ENCODE measurements around the gene CMSS1. TPM values are rescaled to one million over a fixed set of nuclear protein-coding genes. Genes with fewer than 3 reads are reported as not detected.
A peak's percentile ranks its signal among the peaks of the same experiment; 100 is the strongest.

The CMSS1 gene
- polyA plus RNA-seq, 2 of the 4 experiments (the other 2 are of a cell fraction) = 61.1 to 62.9 TPM

DNA sequence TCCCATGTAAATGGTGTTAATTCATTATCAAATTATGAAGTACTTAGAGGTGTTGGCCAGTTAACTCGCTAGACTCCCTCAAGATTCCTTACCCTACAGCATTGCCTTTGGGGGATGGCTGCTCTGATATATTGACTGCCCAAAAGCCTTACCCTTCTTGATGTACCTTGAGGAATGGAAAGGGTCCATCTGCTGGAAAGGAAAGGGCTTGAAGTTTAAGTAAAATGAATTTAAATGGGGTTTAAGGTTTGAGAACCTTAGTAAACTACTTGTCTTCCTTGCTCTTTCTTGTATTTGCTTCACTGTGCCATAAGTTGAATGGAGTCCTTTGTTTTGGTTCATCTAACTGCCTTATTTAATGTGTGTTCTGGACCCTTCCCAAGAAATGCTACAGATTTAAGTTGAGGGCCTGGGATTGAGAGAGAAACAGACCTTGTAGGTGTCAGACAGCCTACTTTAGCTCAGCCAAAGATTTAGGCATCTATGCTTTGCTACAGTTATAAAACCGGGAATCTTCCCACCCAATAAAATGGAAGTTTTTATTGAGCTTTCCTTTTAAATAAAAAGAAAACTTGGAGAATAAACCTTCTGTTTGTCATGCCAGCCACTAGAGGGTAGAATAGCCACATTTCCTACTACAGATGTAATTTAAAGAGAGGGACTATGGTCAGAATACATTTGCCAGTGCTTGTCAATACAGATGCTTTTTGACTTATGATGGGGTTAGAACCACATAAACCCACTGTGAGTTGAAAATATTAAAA is 25.3 kb downstream of the CMSS1 start:
- ChIA-PET CTCF (interaction anchor here (0.6 to 2.6 kb wide), 59 partner anchors 10 to 893 kb away, joined by 3 to 74 read pairs (median 4); partner anchors contain the start of gene TBC1D23), POLR2A (interaction anchor here (0.7 to 1.6 kb wide), 2 partner anchors 355 to 411 kb away, joined by 3 to 7 read pairs; no protein-coding TSS in a partner anchor)
- TF ChIP-seq SMC3 (IDR thresholded peaks at IDR 0.05) (peak; percentile 93), RAD21 (conservative IDR thresholded peaks at IDR 0.05 in 1 of 2, IDR thresholded peaks at IDR 0.05 in 1 of 2) (peak; percentile 85 to 91), EHF (CRISPR knock-in tag; IDR thresholded peaks at IDR 0.05) (no peak), EHMT2 (IDR thresholded peaks at IDR 0.05; ENCODE audit: low read depth) (no peak), JUN (IDR thresholded peaks at IDR 0.05) (no peak)
- TF ChIP-seq, protein P1, sequence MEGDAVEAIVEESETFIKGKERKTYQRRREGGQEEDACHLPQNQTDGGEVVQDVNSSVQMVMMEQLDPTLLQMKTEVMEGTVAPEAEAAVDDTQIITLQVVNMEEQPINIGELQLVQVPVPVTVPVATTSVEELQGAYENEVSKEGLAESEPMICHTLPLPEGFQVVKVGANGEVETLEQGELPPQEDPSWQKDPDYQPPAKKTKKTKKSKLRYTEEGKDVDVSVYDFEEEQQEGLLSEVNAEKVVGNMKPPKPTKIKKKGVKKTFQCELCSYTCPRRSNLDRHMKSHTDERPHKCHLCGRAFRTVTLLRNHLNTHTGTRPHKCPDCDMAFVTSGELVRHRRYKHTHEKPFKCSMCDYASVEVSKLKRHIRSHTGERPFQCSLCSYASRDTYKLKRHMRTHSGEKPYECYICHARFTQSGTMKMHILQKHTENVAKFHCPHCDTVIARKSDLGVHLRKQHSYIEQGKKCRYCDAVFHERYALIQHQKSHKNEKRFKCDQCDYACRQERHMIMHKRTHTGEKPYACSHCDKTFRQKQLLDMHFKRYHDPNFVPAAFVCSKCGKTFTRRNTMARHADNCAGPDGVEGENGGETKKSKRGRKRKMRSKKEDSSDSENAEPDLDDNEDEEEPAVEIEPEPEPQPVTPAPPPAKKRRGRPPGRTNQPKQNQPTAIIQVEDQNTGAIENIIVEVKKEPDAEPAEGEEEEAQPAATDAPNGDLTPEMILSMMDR (IDR thresholded peaks at IDR 0.05) = peak; percentile 87
- ATAC-seq (peak; percentile 78 to 86; a peak in 5 of 6 replicates), DNase-seq (ENCODE audit: low read depth in 1 of 2, low spot score in 1 of 2) (peak in 1 of 2 experiments; percentile 53), FAIRE-seq (no peak)
- H3K4me3 ChIP-seq = no peak overlapping the region
- H3K9me3 ChIP-seq = no peaks in the 10 kb centered on the region
- H3K4me2 ChIP-seq = peak overlapping the region; percentile 29; the same call in 1 of the 3 replicates
- no peak overlapping the region for H3K27ac ChIP-seq
- no peaks in the 10 kb centered on the region; the same call in 2 of the 3 replicates for H3K4me1 ChIP-seq
- 51% methylated on average over 2 of the region's 2 CpGs for WGBS (ENCODE audit: missing lambda C conversion rate)

DNA sequence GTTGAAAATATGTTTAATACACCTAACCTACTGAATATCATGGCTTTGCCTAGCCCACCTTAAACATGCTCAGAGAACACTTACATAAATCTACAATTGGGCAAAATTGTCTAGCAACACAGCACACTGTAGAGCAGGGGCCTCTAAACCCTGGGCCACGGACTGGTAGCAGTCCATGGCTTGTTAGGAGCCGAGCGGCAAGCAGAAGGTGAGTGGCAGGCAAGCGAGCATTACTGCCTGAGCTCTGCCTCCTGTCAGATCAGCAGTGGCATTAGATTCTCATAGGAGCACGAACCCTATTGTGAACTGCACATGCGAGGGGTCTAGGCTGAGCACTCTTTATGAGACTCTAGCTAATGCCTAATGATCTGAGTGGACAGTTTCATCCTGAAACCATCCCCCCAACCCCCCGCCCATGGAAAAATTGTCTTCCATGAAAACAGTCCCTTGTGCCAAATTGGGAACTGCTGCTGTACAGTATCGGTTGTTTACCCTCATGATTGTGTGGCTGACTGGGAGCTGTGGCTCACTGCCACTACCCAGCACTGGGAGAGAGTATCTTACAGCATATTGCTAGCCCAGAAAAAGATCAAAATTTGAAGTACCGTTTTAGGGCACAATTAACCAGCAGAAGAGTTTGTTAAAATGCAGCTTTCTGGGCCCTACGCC is 26.1 kb downstream of the CMSS1 start:
- POLR2A ChIA-PET = interaction anchor here (0.7 to 1.6 kb wide), 3 partner anchors 354 to 417 kb away, joined by 3 to 7 read pairs (median 3); partner anchors contain the start of gene TBC1D23
- DNase-seq (ENCODE audit: low read depth in 1 of 2, low spot score in 1 of 2) = no peak
- TF ChIP-seq NR3C1 (IDR thresholded peaks at IDR 0.05) (no peak), BHLHE40 (IDR thresholded peaks at IDR 0.05; ENCODE audit: low read depth, low read length) (no peak), RAD21 (conservative IDR thresholded peaks at IDR 0.05 in 1 of 2, IDR thresholded peaks at IDR 0.05 in 1 of 2) (no peak; a peak in 1 of 5 replicates), PHF8 (IDR thresholded peaks at IDR 0.05; ENCODE audit: borderline replicate concordance, low read depth) (no peak)
- TF ChIP-seq, protein P2, sequence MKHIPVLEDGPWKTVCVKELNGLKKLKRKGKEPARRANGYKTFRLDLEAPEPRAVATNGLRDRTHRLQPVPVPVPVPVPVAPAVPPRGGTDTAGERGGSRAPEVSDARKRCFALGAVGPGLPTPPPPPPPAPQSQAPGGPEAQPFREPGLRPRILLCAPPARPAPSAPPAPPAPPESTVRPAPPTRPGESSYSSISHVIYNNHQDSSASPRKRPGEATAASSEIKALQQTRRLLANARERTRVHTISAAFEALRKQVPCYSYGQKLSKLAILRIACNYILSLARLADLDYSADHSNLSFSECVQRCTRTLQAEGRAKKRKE (CRISPR knock-in tag; IDR thresholded peaks at IDR 0.05; ENCODE audit: low read depth) = no peak
- no peak for FAIRE-seq
- peak in 1 of 2 experiments; percentile 60; a peak in 3 of 6 replicates for ATAC-seq
- Histone ChIP-seq H3K4me1 (no peaks in the 10 kb centered on the region; the same call in 2 of the 3 replicates), H3K4me2 (no peak overlapping the region), H3K4me3 (no peak overlapping the region), H3K27ac (peak overlapping the region in 1 of 2 experiments; percentile 57; a peak in 3 of 6 replicates), H3K9me3 (no peaks in the 10 kb centered on the region)
- CTCF ChIA-PET = interaction anchor here (0.6 to 2.6 kb wide), 58 partner anchors 10 to 892 kb away, joined by 3 to 74 read pairs (median 4); partner anchors contain the start of gene TBC1D23
- WGBS (ENCODE audit: missing lambda C conversion rate) = 80% methylated on average over 10 of the region's 10 CpGs

DNA sequence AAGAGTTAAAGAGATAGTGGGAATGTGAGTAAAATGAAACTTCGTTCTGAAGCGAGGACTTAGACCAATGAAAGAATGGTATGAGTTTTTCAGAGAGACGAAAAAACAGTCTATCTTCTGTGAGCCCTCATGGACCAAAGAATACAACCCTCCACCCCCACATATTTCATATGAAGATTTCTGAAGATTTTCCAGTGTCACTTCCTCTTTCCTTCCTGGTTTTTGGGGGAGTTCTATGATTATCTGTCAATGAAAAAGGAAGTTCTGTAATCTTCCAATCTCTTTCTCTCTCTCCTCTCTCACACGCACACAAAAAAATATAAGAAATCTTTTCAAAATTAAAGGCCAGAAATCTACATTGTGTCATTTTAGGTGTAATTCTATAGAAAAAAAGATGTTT is 27.7 kb downstream of the CMSS1 start:
- Histone ChIP-seq H3K27ac (no peak overlapping the region), H3K4me2 (no peak overlapping the region), H3K4me1 (no peaks in the 10 kb centered on the region; the same call in 2 of the 3 replicates), H3K9me3 (no peaks in the 10 kb centered on the region), H3K4me3 (no peak overlapping the region)
- ATAC-seq (no peak), FAIRE-seq (no peak), DNase-seq (ENCODE audit: low read depth in 1 of 2, low spot score in 1 of 2) (no peak)
- ChIA-PET CTCF (interaction anchor here (2.4 to 2.6 kb wide), 3 partner anchors 12 to 411 kb away, joined by 17 to 74 read pairs (median 38); no protein-coding TSS in a partner anchor), POLR2A (no interaction called here)
- WGBS (ENCODE audit: missing lambda C conversion rate) = 93% methylated on average over 4 of the region's 4 CpGs
- TF ChIP-seq CEBPB (IDR thresholded peaks at IDR 0.05) (no peak), ZC3H11A (IDR thresholded peaks at IDR 0.05) (no peak), FOSL2 (IDR thresholded peaks at IDR 0.05) (no peak), FOSL2 (CRISPR knock-in tag; IDR thresholded peaks at IDR 0.05) (no peak), SMC3 (IDR thresholded peaks at IDR 0.05) (no peak), RAD21 (conservative IDR thresholded peaks at IDR 0.05 in 1 of 2, IDR thresholded peaks at IDR 0.05 in 1 of 2) (no peak), CHD4 (IDR thresholded peaks at IDR 0.05; ENCODE audit: borderline replicate concordance) (no peak), MYC (IDR thresholded peaks at IDR 0.05; ENCODE audit: borderline replicate concordance, low read length) (no peak), NR3C1 (IDR thresholded peaks at IDR 0.05) (no peak), RNF2 (IDR thresholded peaks at IDR 0.05; ENCODE audit: borderline replicate concordance, low read depth) (no peak)

Data from A549 (cell line).